HL-60 (cell line): Measurements from ENCODE around the gene SPEF1.
"Not testable (repeated sequence)": the region's sequence is repeated elsewhere in the genome, so short reads cannot be mapped to it uniquely, and the experiment has no call there.

Experiments used
- DNase-seq, 2 experiments: peaks; one replicate each; pipeline ENCODE4 v3.0.0-alpha.2; 2010 to 2020; ENCODE audit warnings: low read depth in 1 of 2, low spot score in 1 of 2
- H3K27ac ChIP-seq: fragments of 250-450 bp; sonication (Bioruptor Pico); replicated peaks from 2 replicates; pipeline ENCODE4 v1.5.1; 2020; ENCODE audit warnings: mild to moderate bottlenecking, moderate library complexity
- H3K27me3 ChIP-seq: fragments of 250-450 bp; sonication (Bioruptor Pico); 2 replicates; pipeline ENCODE4 v1.5.1; 2021; ENCODE audit warnings: mild to moderate bottlenecking, moderate library complexity; ENCODE audit not compliant: insufficient read depth, poor library complexity, severe bottlenecking
- H3K4me3 ChIP-seq: replicated peaks from 2 replicates; pipeline ENCODE4 v1.5.1; 2011; ENCODE audit warnings: mild to moderate bottlenecking, control low read depth, low read length; ENCODE audit not compliant: insufficient read depth
- CTCF ChIP-seq: IDR thresholded peaks from one replicate; pipeline ENCODE4 v1.5.1; 2011; ENCODE audit warnings: low read length, control low read depth, inconsistent platforms; ENCODE audit not compliant: insufficient read depth
- GABPA ChIP-seq: IDR thresholded peaks from 2 replicates; pipeline ENCODE4 v1.6.1; 2012; ENCODE audit warnings: low read depth
- POLR2AphosphoS5 ChIP-seq: IDR thresholded peaks from 2 replicates; pipeline ENCODE4 v1.6.1; 2012; ENCODE audit warnings: low read depth
- REST ChIP-seq: IDR thresholded peaks from 2 replicates; pipeline ENCODE4 v1.6.1; 2012; ENCODE audit warnings: low read depth; ENCODE audit not compliant: insufficient replicate concordance
- SPI1 ChIP-seq: IDR thresholded peaks from 2 replicates; pipeline ENCODE4 v1.6.1; 2012; ENCODE audit warnings: low read depth, mild to moderate bottlenecking, borderline replicate concordance
- long read RNA-seq: library from polyadenylated mRNA; unstranded; transcript quantifications from one replicate; pipeline ENCODE4 v2.0.0, GENCODE V29; 2020

SPEF1 gene
- long read RNA-seq = 0 reads

- peak within 1 kb of the TSS; percentile 42 for H3K4me3 ChIP-seq
- peak; percentile 37 for TF ChIP-seq CTCF
- TF ChIP-seq GABPA = no peak
- no peak within 1 kb of the TSS for H3K27ac ChIP-seq
- DNase-seq = peak; percentile 78 to 90
- peaks cover 29% of the 10 kb centered on the region for H3K27me3 ChIP-seq
Measured at GRCh38 chr20:3781153-3781910, at the start of gene SPEF1. Gene SPEF1, minus strand, starts transcription at chr20:3781448. Its CDS starts 161 bp downstream, at chr20:3781287.

- H3K27me3 ChIP-seq, DNase-seq, H3K27ac ChIP-seq, H3K4me3 ChIP-seq: not testable (repeated sequence)
Measured at GRCh38 chr20:3829891-3830290, 48.6 kb upstream of the SPEF1 start.

- H3K4me3 ChIP-seq = no peak overlapping the region
- DNase-seq = no peak
- TF ChIP-seq SPI1 (no peak), POLR2AphosphoS5 (no peak), REST (no peak), GABPA (no peak), CTCF (no peak)
- H3K27ac ChIP-seq = peak overlapping the region; percentile 66
- H3K27me3 ChIP-seq = no peaks in the 10 kb centered on the region
Measured at GRCh38 chr20:3828798-3829197, 47.5 kb upstream of the SPEF1 start.

GRCh38 chr20:3826420-3826819 lies 45.2 kb upstream of the SPEF1 start:
- no peak overlapping the region for H3K4me3 ChIP-seq
- no peaks in the 10 kb centered on the region for H3K27me3 ChIP-seq
- no peak for DNase-seq
- TF ChIP-seq REST = no peak
- no peak for TF ChIP-seq POLR2AphosphoS5
- TF ChIP-seq GABPA = no peak
- TF ChIP-seq CTCF = no peak
- no peak for TF ChIP-seq SPI1
- H3K27ac ChIP-seq = no peak overlapping the region
